NCI-H146 (cell line): ENCODE results near the gene TFPI.
"Not testable (repeated sequence)": the region's sequence is repeated elsewhere in the genome, so short reads cannot be mapped to it uniquely, and the experiment has no call there.

Source experiments
- DNase-seq: peaks from one replicate; lab custom pipeline; 2025; lab: John Stamatoyannopoulos, UW

Gene TFPI

DNA sequence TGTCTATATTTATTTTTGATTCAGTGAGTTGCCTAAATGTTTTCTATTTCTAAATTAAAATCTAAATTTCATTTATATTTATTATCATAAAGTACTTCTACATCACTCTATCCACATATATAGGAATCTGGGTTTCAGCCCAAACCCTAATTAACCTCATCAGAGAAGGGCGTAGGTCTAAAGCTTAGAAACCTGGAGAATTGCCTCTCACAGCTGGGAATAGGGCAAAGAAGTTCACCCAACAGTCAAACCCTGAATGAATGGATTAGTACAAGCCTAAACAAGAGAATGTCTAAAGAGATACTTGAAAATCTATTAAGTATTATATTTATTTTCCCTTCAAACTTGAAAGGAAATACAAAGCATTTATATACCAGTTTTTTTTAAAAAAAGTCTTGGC, 26.2 kb downstream of the TFPI start:
- DNase-seq, result peak; percentile 7

DNA sequence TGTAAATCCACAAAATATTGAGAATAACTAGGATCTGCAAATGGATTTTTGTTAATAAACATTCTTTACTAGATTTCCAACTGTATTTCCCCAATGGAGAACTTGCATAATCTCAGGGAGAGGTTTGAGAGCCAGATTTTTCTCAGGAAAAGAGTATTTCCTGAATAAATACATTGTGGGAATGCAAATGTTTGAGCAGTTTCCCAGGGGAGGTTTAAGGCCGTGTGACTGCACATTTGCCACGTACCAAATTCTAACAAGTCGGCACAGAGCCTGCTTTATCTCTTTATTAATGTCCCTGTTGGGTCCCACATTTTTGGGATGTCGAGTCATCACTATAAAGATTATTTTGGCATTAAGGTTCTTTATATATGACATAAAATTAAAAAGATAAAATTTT, 27.0 kb downstream of the TFPI start:
- no peak for DNase-seq

DNA sequence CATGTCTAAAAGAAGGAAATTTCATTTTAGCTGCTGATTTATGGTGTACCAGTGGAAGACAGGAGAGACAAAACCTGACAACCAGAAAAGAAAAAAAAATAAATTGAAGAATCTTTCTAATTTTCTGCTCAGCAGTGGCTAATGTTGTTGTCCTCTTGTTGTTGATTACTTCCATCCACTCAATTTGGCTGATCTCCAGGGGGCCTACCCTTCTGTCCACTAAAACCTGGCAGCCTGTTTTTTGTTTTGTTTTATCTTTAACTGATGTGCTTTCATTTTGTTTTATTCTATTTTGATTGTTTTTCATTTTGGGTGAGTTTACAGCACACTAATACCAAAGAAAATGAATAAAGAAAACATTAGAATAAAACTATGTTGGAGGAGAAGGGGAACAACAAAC, 27.4 kb downstream of the TFPI start:
- DNase-seq, result no peak

GRCh38 chr2:187525163-187525900, 28.9 kb downstream of the TFPI start:
- DNase-seq, result no peak

DNA sequence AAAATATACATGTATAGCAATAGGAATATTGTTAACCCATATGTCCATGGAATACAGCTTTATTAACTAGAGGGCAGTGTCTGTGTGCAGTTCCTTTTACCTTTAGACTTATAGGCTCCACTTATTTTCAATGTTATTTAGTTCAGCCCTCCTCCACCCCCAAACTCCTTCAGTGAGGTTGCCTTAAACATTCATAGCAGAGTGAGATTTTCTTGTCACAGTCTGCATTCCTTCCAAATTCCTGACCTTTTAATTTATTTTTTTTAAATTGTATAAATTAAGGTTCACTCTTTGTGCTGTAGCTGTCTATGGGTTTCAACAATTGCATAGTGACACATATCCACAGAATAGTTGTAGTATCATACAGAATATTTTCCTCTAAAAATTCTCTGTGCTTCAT, 30.9 kb downstream of the TFPI start:
- DNase-seq, result no peak

GRCh38 chr2:187520121-187520624, 34.1 kb downstream of the TFPI start:
- DNase-seq, result no peak

GRCh38 chr2:187519419-187520120, 34.7 kb downstream of the TFPI start:
- DNase-seq, result no peak

- DNase-seq, result not testable (repeated sequence)
Observed at GRCh38 chr2:187517750-187518361, 36.4 kb downstream of the TFPI start.

DNA sequence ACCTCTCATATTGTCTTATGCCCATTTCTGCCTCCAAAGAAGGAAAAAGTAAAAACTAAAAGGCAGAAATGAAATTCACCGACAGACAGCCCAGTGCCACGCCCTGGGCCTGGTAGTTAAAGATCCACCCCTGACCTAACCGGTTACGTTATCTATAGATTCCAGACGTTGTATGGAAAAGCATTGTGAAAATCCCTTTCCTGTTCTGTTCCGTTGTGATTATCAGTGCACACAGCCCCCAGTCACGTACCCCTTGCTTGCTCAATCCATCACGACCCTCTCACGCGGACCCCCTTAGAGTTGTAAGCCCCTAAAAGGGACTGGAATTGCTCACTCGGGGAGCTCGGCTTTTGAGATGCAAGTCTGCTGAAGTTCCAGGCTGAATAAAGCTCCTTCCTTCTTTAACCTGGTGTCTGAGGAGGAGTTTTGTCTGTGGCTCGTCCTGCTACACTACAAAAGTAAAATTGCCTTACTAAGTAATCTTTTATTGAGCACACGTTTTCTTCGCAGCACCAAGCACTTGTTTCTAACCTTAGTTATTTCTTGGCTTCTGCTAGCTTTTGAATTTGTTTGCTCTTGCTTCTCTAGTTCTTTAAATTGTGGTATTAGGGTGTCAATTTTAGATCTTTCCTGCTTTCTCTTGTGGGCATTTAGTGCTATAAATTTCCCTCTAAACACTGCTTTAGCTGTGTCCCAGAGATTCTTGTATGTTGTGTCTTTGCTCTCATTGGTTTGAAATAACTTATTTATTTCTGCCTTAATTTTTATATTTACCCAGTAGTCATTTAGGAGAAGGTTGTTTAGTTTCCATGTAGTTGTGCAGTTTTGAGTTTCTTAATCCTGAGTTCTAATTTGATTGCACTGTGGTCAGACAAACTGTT, 37.4 kb downstream of the TFPI start:
- not testable (repeated sequence) for DNase-seq

GRCh38 chr2:187514930-187515329, 39.3 kb downstream of the TFPI start:
- no peak for DNase-seq

GRCh38 chr2:187514235-187514829, 39.9 kb downstream of the TFPI start:
- DNase-seq, result not testable (repeated sequence)

DNA sequence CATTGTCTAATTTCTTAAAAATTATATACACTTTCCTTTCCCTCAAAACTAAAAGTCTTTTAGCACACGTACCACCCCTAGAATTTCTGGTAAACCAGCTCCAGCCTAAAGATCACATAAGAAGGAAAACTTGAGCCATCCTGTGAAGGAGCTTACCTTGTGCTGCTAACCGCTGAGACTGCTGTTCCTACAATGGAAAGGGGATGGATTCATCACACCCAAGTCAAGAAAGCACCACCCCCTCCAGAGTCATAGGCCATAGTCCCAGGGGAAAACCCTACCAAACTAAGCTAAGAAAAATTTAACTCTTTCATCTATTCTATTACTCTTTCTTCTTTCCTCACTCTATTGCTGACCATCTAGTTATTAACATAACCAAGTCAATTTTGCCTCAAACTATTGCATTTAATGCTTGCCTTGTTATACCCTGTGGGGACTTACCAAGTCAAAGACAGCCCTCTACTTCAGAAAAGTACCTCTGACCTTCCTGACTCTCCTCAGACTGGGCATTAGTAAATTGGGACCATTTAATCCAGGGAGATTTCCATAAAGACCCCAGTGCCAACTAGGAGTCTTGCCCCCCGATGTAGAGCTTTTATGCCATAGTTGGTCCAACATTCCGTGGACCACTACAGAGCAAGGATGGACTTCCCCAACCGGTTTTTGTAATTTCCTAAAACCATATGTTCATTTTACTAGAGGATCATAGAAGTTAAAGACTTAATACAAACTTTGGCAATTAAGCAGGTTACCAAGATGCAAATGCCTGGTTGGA, 40.6 kb downstream of the TFPI start:
- DNase-seq, result not testable (repeated sequence)

- DNase-seq, result no peak
Observed at GRCh38 chr2:187511356-187512315, 42.6 kb downstream of the TFPI start.

DNA sequence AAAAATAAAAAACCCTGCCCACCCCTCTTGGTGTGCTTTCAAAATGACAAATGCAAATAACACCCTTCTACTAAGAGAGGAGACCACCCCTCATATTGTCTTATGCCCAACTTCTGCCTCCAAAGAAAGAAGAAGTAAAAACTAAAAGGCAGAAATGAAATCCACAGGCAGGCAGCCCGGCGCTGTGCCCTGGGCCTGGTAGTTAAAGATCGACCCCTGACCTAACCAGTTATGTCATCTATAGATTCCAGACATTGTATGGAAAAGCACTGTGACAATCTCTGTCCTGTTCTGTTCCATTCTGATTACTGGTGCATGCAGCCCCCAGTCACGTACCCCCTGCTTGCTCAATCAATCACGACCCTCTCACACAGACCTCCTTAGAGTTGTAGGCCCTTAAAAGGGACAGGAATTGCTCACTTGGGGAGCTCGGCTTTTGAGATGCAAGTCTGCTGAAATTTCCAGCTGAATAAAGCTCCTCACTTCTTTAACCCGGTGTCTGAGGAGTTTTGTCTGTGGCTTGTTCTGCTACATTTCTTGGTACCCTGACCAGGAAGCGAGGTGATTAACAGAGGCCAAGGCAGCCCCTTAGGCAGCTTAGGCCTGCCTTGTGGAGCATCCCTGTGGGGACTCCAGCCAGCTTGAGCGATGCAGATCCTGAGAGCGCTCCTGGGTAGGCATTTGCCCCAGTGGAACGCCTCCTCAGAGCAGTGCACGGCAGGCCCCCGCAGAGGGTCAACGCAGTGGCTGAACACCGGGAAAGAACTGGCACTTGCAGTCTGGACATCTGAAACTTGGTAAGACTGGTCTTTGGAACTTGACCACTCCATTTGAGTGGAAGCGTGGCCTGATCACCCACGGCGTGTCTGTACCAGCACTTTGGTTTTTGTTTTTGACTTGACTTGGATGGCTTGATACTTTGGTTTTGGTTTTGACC, 43.5 kb downstream of the TFPI start:
- DNase-seq, result not testable (repeated sequence)

GRCh38 chr2:187509667-187510417, 44.4 kb downstream of the TFPI start:
- DNase-seq, result no peak

- no peak for DNase-seq
Observed at GRCh38 chr2:187506416-187506815, 47.8 kb downstream of the TFPI start.

GRCh38 chr2:187505065-187505672, 49.1 kb downstream of the TFPI start:
- no peak for DNase-seq
